CD4-positive, alpha-beta T cell (primary cell): ENCODE measurements around the gene BGN. TPM values are rescaled to one million over a fixed set of nuclear protein-coding genes. Genes with fewer than 3 reads are reported as not detected.

ENCODE experiments used
- ATAC-seq: fragments of 200-7000 bp; cut with Tn5 transposase; one replicate; pipeline ENCODE4 v1.10.0; 2022; ENCODE audit warnings: mild to moderate bottlenecking; ENCODE audit not compliant: poor library complexity
- CTCF ChIA-PET: fragments of 350-600 bp; sonication (Branson Sonifier 250); formaldehyde crosslinking; loops from one replicate; lab custom pipeline; 2021; ENCODE audit warnings: antibody characterized with exemption, inconsistent platforms; lab: Charles Lee
- POLR2A ChIA-PET: fragments of 350-600 bp; sonication (Branson Sonifier 250); formaldehyde crosslinking; loops from one replicate; lab custom pipeline; 2021; ENCODE audit warnings: antibody characterized with exemption, inconsistent platforms; lab: Charles Lee
- DNase-seq, 14 experiments: peaks; one replicate each; pipeline ENCODE4 v3.0.0-alpha.2; 2013 to 2020; ENCODE audit warnings: mixed read lengths in 2 of 14
- H3K27ac ChIP-seq, 2 donors: one replicate each; pipeline versions ENCODE4 v1.5.1 to v1.7.0; 2013; ENCODE audit warnings: low read length in 2 of 2, low read depth in 1 of 2, mild to moderate bottlenecking in 1 of 2
- H3K27me3 ChIP-seq, 2 experiments: 1 replicate in 1 of 2; 2 replicates in 1 of 2; pipeline versions ENCODE4 v1.6.1 to v1.7.0; 2013; ENCODE audit warnings: low read length in 2 of 2, control low read depth in 1 of 2, mild to moderate bottlenecking in 1 of 2, moderate library complexity in 1 of 2; ENCODE audit not compliant: insufficient read depth in 2 of 2, control insufficient read depth in 1 of 2
- H3K36me3 ChIP-seq: one replicate; pipeline ENCODE4 v1.6.1; 2013; ENCODE audit warnings: low read length, control low read depth; ENCODE audit not compliant: insufficient read depth
- H3K4me1 ChIP-seq: one replicate; pipeline ENCODE4 v1.6.1; 2013; ENCODE audit warnings: low read length, control low read depth; ENCODE audit not compliant: insufficient read depth
- H3K4me3 ChIP-seq: one replicate; pipeline ENCODE4 v1.5.1; 2013; ENCODE audit warnings: mild to moderate bottlenecking, low read length, moderate library complexity
- H3K9me3 ChIP-seq, 2 experiments: 1 replicate in 1 of 2; 2 replicates in 1 of 2; pipeline versions ENCODE4 v1.6.1 to v1.7.0; 2013; ENCODE audit warnings: low read length in 2 of 2, mild to moderate bottlenecking in 2 of 2, control low read depth in 1 of 2, moderate library complexity in 1 of 2; ENCODE audit not compliant: control insufficient read depth in 1 of 2, insufficient read depth in 1 of 2
- H3K27ac Mint-ChIP-seq: one replicate; pipeline ENCODE4 v1.8.0; 2020; ENCODE audit warnings: mixed read lengths
- H3K27me3 Mint-ChIP-seq: one replicate; pipeline ENCODE4 v1.8.0; 2021; ENCODE audit warnings: mixed read lengths
- H3K36me3 Mint-ChIP-seq: one replicate; pipeline ENCODE4 v1.8.0; 2021; ENCODE audit warnings: low read depth, mixed read lengths
- H3K4me1 Mint-ChIP-seq: one replicate; pipeline ENCODE4 v1.8.0; 2021; ENCODE audit warnings: low read depth, mixed read lengths
- H3K4me3 Mint-ChIP-seq: one replicate; pipeline ENCODE4 v1.8.0; 2020; ENCODE audit warnings: mild to moderate bottlenecking, mixed read lengths
- H3K9me3 Mint-ChIP-seq: one replicate; pipeline ENCODE4 v1.8.0; 2020; ENCODE audit warnings: mixed read lengths
- CTCF ChIP-seq: fragments of 200-600 bp; IDR thresholded peaks from one replicate; pipeline ENCODE4 v1.8.0; 2022; ENCODE audit warnings: antibody characterized with exemption, mild to moderate bottlenecking
- intact Hi-C, 2 experiments: fragments of 100-400 bp; cut with DNase I in 1 of 2; cut with micrococcal nuclease in 1 of 2; formaldehyde crosslinking; loops; one replicate each; pipeline versions ENCODE4 v1.15.1 to v1.9.0; 2023 to 2025; cut with DNase I, micrococcal nuclease
- total RNA-seq, 174 experiments: library from RNA in 2 of 174; stranded (reverse) in 2 of 174; gene quantifications; one replicate each; pipeline ENCODE4 v1.2.3 and lab custom pipeline; 2021 to 2026

The BGN gene
- total RNA-seq, 2 experiments from 2014 or later: not detected

- intact Hi-C loops: no loop called here
- POLR2A ChIA-PET: no interaction called here
- no peak overlapping the region for H3K27ac ChIP-seq
- no peaks in the 10 kb centered on the region for H3K4me1 ChIP-seq
- ATAC-seq (no peak), DNase-seq (no peak)
- H3K4me1 Mint-ChIP-seq: no peaks in the 10 kb centered on the region
- peaks cover 15% of the 10 kb centered on the region for H3K36me3 Mint-ChIP-seq
- no peaks in the 10 kb centered on the region for H3K27me3 Mint-ChIP-seq
- CTCF ChIA-PET: no interaction called here
- H3K9me3 ChIP-seq: no peaks in the 10 kb centered on the region
- H3K27ac Mint-ChIP-seq: no peak overlapping the region
- H3K4me3 Mint-ChIP-seq: no peak overlapping the region
- no peaks in the 10 kb centered on the region for H3K27me3 ChIP-seq
- no peak overlapping the region for H3K4me3 ChIP-seq
- no peaks in the 10 kb centered on the region for H3K9me3 Mint-ChIP-seq
- peaks cover 16% of the 10 kb centered on the region for H3K36me3 ChIP-seq
- no peak for TF ChIP-seq CTCF
Measured at GRCh38 chrX:153450949-153451277, 43.9 kb upstream of the BGN start.

GRCh38 chrX:153454901-153455550 is 39.8 kb upstream of the BGN start:
- DNase-seq (no peak), ATAC-seq (no peak)
- no peaks in the 10 kb centered on the region for H3K27me3 ChIP-seq
- Mint-ChIP-seq H3K27me3 (no peaks in the 10 kb centered on the region), H3K36me3 (peaks cover 29% of the 10 kb centered on the region), H3K9me3 (no peaks in the 10 kb centered on the region), H3K27ac (no peak overlapping the region), H3K4me1 (no peaks in the 10 kb centered on the region), H3K4me3 (no peak overlapping the region)
- TF ChIP-seq CTCF: no peak
- H3K4me1 ChIP-seq: no peaks in the 10 kb centered on the region
- CTCF ChIA-PET: no interaction called here
- no peak overlapping the region for H3K4me3 ChIP-seq
- intact Hi-C loops: no loop called here
- POLR2A ChIA-PET: no interaction called here
- peaks cover 28% of the 10 kb centered on the region for H3K36me3 ChIP-seq
- no peak overlapping the region for H3K27ac ChIP-seq
- no peaks in the 10 kb centered on the region for H3K9me3 ChIP-seq

GRCh38 chrX:153455571-153455970 is 39.2 kb upstream of the BGN start:
- Histone ChIP-seq H3K4me3 (no peak overlapping the region), H3K27ac (no peak overlapping the region)
- H3K27ac Mint-ChIP-seq: no peak overlapping the region

More at GRCh38 chrX:153455571-153455970, 39.2 kb upstream of the BGN start:
- TF ChIP-seq CTCF: no peak
- intact Hi-C loops: no loop called here
- no peak for DNase-seq
- Mint-ChIP-seq H3K36me3 (peaks cover 32% of the 10 kb centered on the region), H3K4me1 (no peaks in the 10 kb centered on the region), H3K4me3 (no peak overlapping the region), H3K9me3 (no peaks in the 10 kb centered on the region), H3K27me3 (no peaks in the 10 kb centered on the region)
- Histone ChIP-seq H3K36me3 (peaks cover 32% of the 10 kb centered on the region), H3K9me3 (no peaks in the 10 kb centered on the region), H3K27me3 (no peaks in the 10 kb centered on the region), H3K4me1 (no peaks in the 10 kb centered on the region)
- CTCF ChIA-PET: no interaction called here
- POLR2A ChIA-PET: no interaction called here
- no peak for ATAC-seq
